SK-N-SH (cell line): ENCODE measurements around the gene UBN1. TPM values are rescaled to one million over a fixed set of nuclear protein-coding genes. Genes with fewer than 3 reads are reported as not detected.

Experiments used
- CTCF ChIA-PET: fragments of 300-600, 350-600 bp; formaldehyde crosslinking; extraction: SDS; loops from one replicate; lab custom pipeline; 2021; lab: Yijun Ruan, JAX
- POLR2A ChIA-PET: fragments of 350-600 bp; sonication (Branson Sonifier 250); formaldehyde crosslinking; extraction: SDS; loops from one replicate; lab custom pipeline; 2020; ENCODE audit warnings: antibody characterized with exemption, inconsistent platforms; lab: Yijun Ruan, JAX
- DNase-seq: peaks from one replicate; pipeline ENCODE4 v3.0.0; 2012
- H2AFZ ChIP-seq: fragments of 200-600 bp; sonication (generic); 2 replicates; pipeline ENCODE4 v1.8.1; 2016; ENCODE audit warnings: antibody characterized with exemption, mild to moderate bottlenecking, low read depth
- H3F3A ChIP-seq: fragments of 200-600 bp; sonication (generic); replicated peaks from 2 replicates; pipeline ENCODE3; 2016; ENCODE audit warnings: antibody characterized with exemption, mild to moderate bottlenecking; ENCODE audit not compliant: insufficient read depth
- H3K27ac ChIP-seq, 2 experiments: fragments of 200-500 bp in 1 of 2; fragments of 200-600 bp in 1 of 2; sonication (Bioruptor generic) in 1 of 2; sonication (generic), shearing (Covaris generic) in 1 of 2; 2 replicates each; pipeline versions ENCODE4 v1.5.1 to v1.6.1; 2014 to 2016; ENCODE audit warnings: low read depth in 2 of 2, inconsistent platforms in 1 of 2, low read length in 1 of 2, mild to moderate bottlenecking in 1 of 2, mixed read lengths in 1 of 2
- H3K27me3 ChIP-seq: fragments of 200-600 bp; sonication (generic), shearing (Covaris generic); 2 replicates; pipeline ENCODE4 v1.6.1; 2016; ENCODE audit warnings: mixed run types; ENCODE audit not compliant: insufficient read depth
- H3K36me3 ChIP-seq, 2 experiments: fragments of 200-500 bp in 1 of 2; fragments of 200-600 bp in 1 of 2; sonication (Bioruptor generic) in 1 of 2; sonication (generic) in 1 of 2; replicated peaks in 1 of 2; 2 replicates each; pipeline versions ENCODE3 to v1.5.1; 2014 to 2016; ENCODE audit warnings: low read length in 1 of 2, mild to moderate bottlenecking in 1 of 2; ENCODE audit not compliant: insufficient read depth in 2 of 2, control insufficient read depth in 1 of 2
- H3K4me1 ChIP-seq, 2 experiments: fragments of 200-500 bp in 1 of 2; fragments of 200-600 bp in 1 of 2; sonication (Bioruptor generic) in 1 of 2; sonication (generic), shearing (Covaris generic) in 1 of 2; 2 replicates each; pipeline versions ENCODE4 v1.5.1 to v1.6.1; 2014 to 2016; ENCODE audit warnings: low read depth in 1 of 2, low read length in 1 of 2, mixed run types in 1 of 2; ENCODE audit not compliant: insufficient read depth in 2 of 2, control insufficient read depth in 1 of 2
- H3K4me2 ChIP-seq: fragments of 200-600 bp; sonication (generic), shearing (Covaris generic); 2 replicates; pipeline ENCODE4 v1.6.1; 2017; ENCODE audit warnings: mixed run types
- H3K4me3 ChIP-seq, 2 experiments: fragments of 200-500 bp in 1 of 2; fragments of 200-600 bp in 1 of 2; sonication (Bioruptor generic) in 1 of 2; sonication (generic), shearing (Covaris generic) in 1 of 2; 2 replicates each; pipeline versions ENCODE4 v1.5.1 to v1.8.1; 2014 to 2016; ENCODE audit warnings: low read depth in 2 of 2, inconsistent platforms in 1 of 2, low read length in 1 of 2, mild to moderate bottlenecking in 1 of 2, mixed read lengths in 1 of 2, moderate library complexity in 1 of 2
- H3K79me2 ChIP-seq: fragments of 200-600 bp; sonication (generic); 2 replicates; pipeline ENCODE4 v1.8.1; 2017; ENCODE audit warnings: mild to moderate bottlenecking; ENCODE audit not compliant: insufficient read depth
- H3K9ac ChIP-seq: fragments of 200-600 bp; sonication (generic); 2 replicates; pipeline ENCODE4 v1.6.1; 2017; ENCODE audit warnings: mixed run types
- H3K9me2 ChIP-seq: fragments of 200-600 bp; sonication (generic); 2 replicates; pipeline ENCODE4 v1.6.1; 2017; ENCODE audit warnings: mixed run types
- H3K9me3 ChIP-seq: fragments of 200-600 bp; sonication (generic); 2 replicates; pipeline ENCODE4 v1.6.1; 2017; ENCODE audit warnings: mixed run types, mild to moderate bottlenecking, moderate library complexity
- H4K20me1 ChIP-seq: fragments of 200-600 bp; sonication (generic); 2 replicates; pipeline ENCODE4 v1.6.1; 2017; ENCODE audit warnings: mild to moderate bottlenecking, mixed run types; ENCODE audit not compliant: insufficient read depth
- CHD2 ChIP-seq: fragments of 150-350 bp; IDR thresholded peaks from 2 replicates; pipeline ENCODE4 v1.6.1; 2018; ENCODE audit warnings: low read length; ENCODE audit not compliant: partially characterized antibody
- FOSL2 ChIP-seq: IDR thresholded peaks from 2 replicates; pipeline ENCODE4 v1.4.0; 2012; ENCODE audit warnings: low read depth, mild to moderate bottlenecking, moderate library complexity, borderline replicate concordance
- GABPA ChIP-seq: IDR thresholded peaks from 2 replicates; pipeline ENCODE4 v1.4.0; 2012; ENCODE audit warnings: low read depth, mild to moderate bottlenecking
- GATA2 ChIP-seq: sonication (generic); formaldehyde crosslinking; IDR thresholded peaks from 2 replicates; pipeline ENCODE4 v1.5.0; 2020; ENCODE audit warnings: mild to moderate bottlenecking, missing genetic modification reagents
- MXI1 ChIP-seq: IDR thresholded peaks from 2 replicates; pipeline ENCODE4 v1.6.1; 2012; ENCODE audit warnings: mild to moderate bottlenecking, low read depth, low read length, improper control_type of control experiment
- POLR2AphosphoS5 ChIP-seq: IDR thresholded peaks from 2 replicates; pipeline ENCODE4 v1.6.1; 2012; ENCODE audit warnings: low read depth, low read length
- RCOR1 ChIP-seq: fragments of 150-350 bp; IDR thresholded peaks from 2 replicates; pipeline ENCODE4 v1.6.1; 2017; ENCODE audit warnings: antibody characterized with exemption, low read length
- RXRA ChIP-seq: IDR thresholded peaks from 2 replicates; pipeline ENCODE4 v1.4.0; 2012; ENCODE audit warnings: low read depth, mild to moderate bottlenecking, borderline replicate concordance
- TEAD4 ChIP-seq: IDR thresholded peaks from 2 replicates; pipeline ENCODE4 v1.4.0; 2012; ENCODE audit warnings: mild to moderate bottlenecking, borderline replicate concordance; ENCODE audit not compliant: insufficient read depth
- USF1 ChIP-seq: IDR thresholded peaks from 2 replicates; pipeline ENCODE4 v1.4.0; 2012; ENCODE audit warnings: low read depth, borderline replicate concordance
- YY1 ChIP-seq: IDR thresholded peaks from 2 replicates; pipeline ENCODE4 v1.4.0; 2012; ENCODE audit warnings: low read depth, mild to moderate bottlenecking
- ZBTB33 ChIP-seq: IDR thresholded peaks from 2 replicates; pipeline ENCODE4 v1.4.0; 2012; ENCODE audit warnings: low read depth, borderline replicate concordance
- WGBS: methylation state at CpG from one replicate; pipeline ENCODE4 v1.1.6; 2017; ENCODE audit warnings: low lambda C conversion rate; 5-methylcytosine and 5-hydroxymethylcytosine counted together
- polyA plus RNA-seq, 3 experiments: library from polyadenylated mRNA; depleted of rRNA; stranded (reverse); fragments of >200 nt; gene quantifications; 2 replicates each; pipeline ENCODE4 v1.2.3, GENCODE V29; 2012

Gene UBN1
- polyA plus RNA-seq, 1 of the 3 experiments (the other 2 are of a cell fraction): 10.9 TPM

- no peaks in the 10 kb centered on the region for H3K9me2 ChIP-seq
- no peaks in the 10 kb centered on the region for H3K9me3 ChIP-seq
- CTCF ChIA-PET: interaction anchor here (2.4 kb wide), 1 partner anchor 15 kb away, joined by 6 read pairs; no protein-coding TSS in a partner anchor
Measured at GRCh38 chr16:4811773-4812172, 35.5 kb upstream of the UBN1 start.

GRCh38 chr16:4813251-4814003 is 33.9 kb upstream of the UBN1 start:
- no peaks in the 10 kb centered on the region for H3K9me2 ChIP-seq
- no peak overlapping the region for H3K9ac ChIP-seq
- H2AFZ ChIP-seq: no peak overlapping the region
- no peak overlapping the region for H3K27ac ChIP-seq
- H4K20me1 ChIP-seq: no peaks in the 10 kb centered on the region
- H3K4me1 ChIP-seq: no peaks in the 10 kb centered on the region
- CTCF ChIA-PET: interaction anchor here (0.7 kb wide), 1 partner anchor 74 kb away, joined by 3 read pairs; no protein-coding TSS in a partner anchor
- POLR2A ChIA-PET: interaction anchor here (0.6 to 1.1 kb wide), 2 partner anchors 28 to 79 kb away, joined by 3 read pairs; partner anchors contain the start of genes ANKS3 and DNAAF8
- no peak overlapping the region for H3K4me3 ChIP-seq
- H3K79me2 ChIP-seq: no peaks in the 10 kb centered on the region
- H3K4me2 ChIP-seq: no peak overlapping the region
- H3K27me3 ChIP-seq: no peaks in the 10 kb centered on the region
- TF ChIP-seq USF1 (no peak), CHD2 (no peak), RCOR1 (no peak), TEAD4 (no peak), MXI1 (no peak), RXRA (no peak), POLR2AphosphoS5 (no peak), ZBTB33 (no peak)
- TF ChIP-seq, all 33 proteins: peak for 0
- peaks cover 27 to 42% of the 10 kb centered on the region in 2 experiments for H3K36me3 ChIP-seq
- WGBS: 95% methylated on average over 12 of the region's 16 CpGs
- DNase-seq: no peak
- peaks cover 9% of the 10 kb centered on the region for H3F3A ChIP-seq
- no peaks in the 10 kb centered on the region for H3K9me3 ChIP-seq

More at GRCh38 chr16:4811773-4812172, 35.5 kb upstream of the UBN1 start:
- H3K9ac ChIP-seq: no peak overlapping the region
- H3K27ac ChIP-seq: no peak overlapping the region
- H3K27me3 ChIP-seq: no peaks in the 10 kb centered on the region
- DNase-seq: no peak
- H4K20me1 ChIP-seq: no peaks in the 10 kb centered on the region
- H2AFZ ChIP-seq: no peak overlapping the region
- WGBS: 100% methylated on average over 8 of the region's 9 CpGs
- POLR2A ChIA-PET: no interaction called here
- H3K79me2 ChIP-seq: no peaks in the 10 kb centered on the region
- TF ChIP-seq GATA2 (CRISPR knock-in tag) (no peak), YY1 (no peak), FOSL2 (no peak), USF1 (no peak), GABPA (no peak)
- no peak overlapping the region for H3K4me3 ChIP-seq
- peaks cover 11% of the 10 kb centered on the region for H3F3A ChIP-seq
- no peak overlapping the region for H3K4me2 ChIP-seq
- H3K4me1 ChIP-seq: no peaks in the 10 kb centered on the region
- H3K36me3 ChIP-seq: peaks cover 30 to 40% of the 10 kb centered on the region in 2 experiments
